Endodermal cell (in vitro differentiated cells): Measurements from ENCODE around the gene SPACDR. TPM values are rescaled to one million over a fixed set of nuclear protein-coding genes. Genes with fewer than 3 reads are reported as not detected.

Experiments
- DNase-seq: peaks from one replicate; pipeline ENCODE4 v3.0.0-alpha.2; 2017
- H3K27ac ChIP-seq: 2 replicates; pipeline ENCODE4 v1.5.1; 2013; ENCODE audit warnings: mild to moderate bottlenecking, low read depth, low read length, moderate library complexity
- H3K27me3 ChIP-seq: 2 replicates; pipeline ENCODE4 v1.6.1; 2013; ENCODE audit warnings: mild to moderate bottlenecking, low read length, moderate library complexity; ENCODE audit not compliant: insufficient read depth, control insufficient read depth, poor library complexity, severe bottlenecking
- H3K36me3 ChIP-seq: 2 replicates; pipeline ENCODE4 v1.7.0; 2013; ENCODE audit warnings: mild to moderate bottlenecking, low read length, moderate library complexity; ENCODE audit not compliant: control insufficient read depth, insufficient read depth
- H3K4me1 ChIP-seq: one replicate; pipeline ENCODE4 v1.7.0; 2013; ENCODE audit warnings: low read length; ENCODE audit not compliant: control insufficient read depth, insufficient read depth
- H3K4me3 ChIP-seq: 2 replicates; pipeline ENCODE4 v1.5.1; 2013; ENCODE audit warnings: mild to moderate bottlenecking, low read length, moderate library complexity
- H3K9ac ChIP-seq: 2 replicates; pipeline ENCODE4 v1.6.1; 2013; ENCODE audit warnings: mild to moderate bottlenecking, low read length, moderate library complexity; ENCODE audit not compliant: poor library complexity, severe bottlenecking; ENCODE audit errors: extremely low read depth
- H3K9me3 ChIP-seq: 2 replicates; pipeline ENCODE4 v1.6.1; 2013; ENCODE audit warnings: mild to moderate bottlenecking, low read length, moderate library complexity; ENCODE audit not compliant: control insufficient read depth
- H3K27ac Mint-ChIP-seq: 2 replicates; pipeline ENCODE4 v1.8.0; 2020; ENCODE audit warnings: mixed read lengths
- H3K27me3 Mint-ChIP-seq: 2 replicates; pipeline ENCODE4 v1.8.0; 2021; ENCODE audit warnings: mild to moderate bottlenecking, mixed read lengths; ENCODE audit not compliant: insufficient read depth
- H3K36me3 Mint-ChIP-seq: 2 replicates; pipeline ENCODE4 v1.8.0; 2020; ENCODE audit warnings: low read depth, mixed read lengths
- H3K4me1 Mint-ChIP-seq: 2 replicates; pipeline ENCODE4 v1.8.0; 2020; ENCODE audit warnings: mixed read lengths
- H3K4me3 Mint-ChIP-seq: 2 replicates; pipeline ENCODE4 v1.8.0; 2020; ENCODE audit warnings: mild to moderate bottlenecking, moderate library complexity, mixed read lengths
- H3K9me3 Mint-ChIP-seq: 2 replicates; pipeline ENCODE4 v1.8.0; 2020; ENCODE audit warnings: mild to moderate bottlenecking, mixed read lengths
- WGBS, 2 experiments: methylation state at CpG; one replicate each; pipeline versions ENCODE4 v1.1.5 to v1.1.7; 2013; ENCODE audit warnings: missing lambda C conversion rate in 2 of 2, mixed read lengths in 1 of 2; ENCODE audit not compliant: insufficient coverage in 1 of 2, insufficient read length in 1 of 2; 5-methylcytosine and 5-hydroxymethylcytosine counted together
- total RNA-seq, 2 donors: library from RNA; stranded (reverse); fragmentation: NEBNext Ultra II Directional in 1 of 2; extraction: Animal tissue kit (Norgen Biotek cat#: 25700) in 1 of 2; gene quantifications; 2 replicates in 1 of 2; 3 replicates in 1 of 2; pipeline ENCODE4 v1.2.1, GENCODE V29; 2021
- TF ChIP-seq, protein P1 (sequence below): fragments of 200-600 bp; sonication (generic); conservative IDR thresholded peaks from 2 replicates; pipeline ENCODE4 v1.5.0; 2021; ENCODE audit warnings: antibody characterized with exemption, mild to moderate bottlenecking

Gene SPACDR
- total RNA-seq, 2 donors from 2014 or later = 1.3 to 1.5 TPM

GRCh38 chr7:100465702-100466311, 1.7 kb upstream of the SPACDR start:
- H3K4me1 Mint-ChIP-seq = no peaks in the 10 kb centered on the region
- TF ChIP-seq, protein P1, sequence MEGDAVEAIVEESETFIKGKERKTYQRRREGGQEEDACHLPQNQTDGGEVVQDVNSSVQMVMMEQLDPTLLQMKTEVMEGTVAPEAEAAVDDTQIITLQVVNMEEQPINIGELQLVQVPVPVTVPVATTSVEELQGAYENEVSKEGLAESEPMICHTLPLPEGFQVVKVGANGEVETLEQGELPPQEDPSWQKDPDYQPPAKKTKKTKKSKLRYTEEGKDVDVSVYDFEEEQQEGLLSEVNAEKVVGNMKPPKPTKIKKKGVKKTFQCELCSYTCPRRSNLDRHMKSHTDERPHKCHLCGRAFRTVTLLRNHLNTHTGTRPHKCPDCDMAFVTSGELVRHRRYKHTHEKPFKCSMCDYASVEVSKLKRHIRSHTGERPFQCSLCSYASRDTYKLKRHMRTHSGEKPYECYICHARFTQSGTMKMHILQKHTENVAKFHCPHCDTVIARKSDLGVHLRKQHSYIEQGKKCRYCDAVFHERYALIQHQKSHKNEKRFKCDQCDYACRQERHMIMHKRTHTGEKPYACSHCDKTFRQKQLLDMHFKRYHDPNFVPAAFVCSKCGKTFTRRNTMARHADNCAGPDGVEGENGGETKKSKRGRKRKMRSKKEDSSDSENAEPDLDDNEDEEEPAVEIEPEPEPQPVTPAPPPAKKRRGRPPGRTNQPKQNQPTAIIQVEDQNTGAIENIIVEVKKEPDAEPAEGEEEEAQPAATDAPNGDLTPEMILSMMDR = peak; percentile 78
- H3K27me3 ChIP-seq = no peaks in the 10 kb centered on the region
- H3K36me3 ChIP-seq = peaks cover 16% of the 10 kb centered on the region
- no peaks in the 10 kb centered on the region for H3K9me3 ChIP-seq
- H3K9me3 Mint-ChIP-seq = no peaks in the 10 kb centered on the region
- H3K36me3 Mint-ChIP-seq = peaks cover 5% of the 10 kb centered on the region
- no peak overlapping the region for H3K4me3 ChIP-seq
- no peaks in the 10 kb centered on the region for H3K4me1 ChIP-seq
- WGBS, 2 experiments = 30 to 37% methylated on average over 7 to 17 of the region's 17 CpGs
- peak; percentile 87 for DNase-seq
- H3K27ac ChIP-seq = no peak overlapping the region
- no peak overlapping the region for H3K4me3 Mint-ChIP-seq
- H3K27me3 Mint-ChIP-seq = no peaks in the 10 kb centered on the region
- no peak overlapping the region for H3K9ac ChIP-seq
- no peak overlapping the region for H3K27ac Mint-ChIP-seq

- Mint-ChIP-seq H3K4me3 (no peak overlapping the region), H3K27ac (no peak overlapping the region), H3K36me3 (peaks cover 3% of the 10 kb centered on the region), H3K27me3 (no peaks in the 10 kb centered on the region), H3K9me3 (no peaks in the 10 kb centered on the region), H3K4me1 (no peaks in the 10 kb centered on the region)
- Histone ChIP-seq H3K27ac (no peak overlapping the region), H3K27me3 (no peaks in the 10 kb centered on the region), H3K4me1 (no peaks in the 10 kb centered on the region), H3K9me3 (no peaks in the 10 kb centered on the region), H3K4me3 (no peak overlapping the region), H3K9ac (no peak overlapping the region), H3K36me3 (peaks cover 11% of the 10 kb centered on the region)
- DNase-seq = no peak
- TF ChIP-seq, protein P1 = no peak
- 88 to 97% methylated on average over 5 to 8 of the region's 8 CpGs for WGBS, 2 experiments
Observed at GRCh38 chr7:100465299-100465698, 1.2 kb upstream of the SPACDR start.

- peaks cover 7% of the 10 kb centered on the region for H3K36me3 ChIP-seq
- Mint-ChIP-seq H3K27ac (no peak overlapping the region), H3K36me3 (peaks cover 3% of the 10 kb centered on the region), H3K27me3 (no peaks in the 10 kb centered on the region), H3K9me3 (no peaks in the 10 kb centered on the region), H3K4me3 (no peak overlapping the region), H3K4me1 (no peaks in the 10 kb centered on the region)
- no peaks in the 10 kb centered on the region for H3K4me1 ChIP-seq
- DNase-seq = no peak
- H3K4me3 ChIP-seq = no peak overlapping the region
- H3K9me3 ChIP-seq = no peaks in the 10 kb centered on the region
- TF ChIP-seq, protein P1 = no peak
- no peaks in the 10 kb centered on the region for H3K27me3 ChIP-seq
- H3K9ac ChIP-seq = no peak overlapping the region
- H3K27ac ChIP-seq = no peak overlapping the region
- WGBS, 2 experiments = 88 to 89% methylated on average over 2 of the region's 2 CpGs
Observed at GRCh38 chr7:100464791-100465190, 731 bp upstream of the SPACDR start.
